Esophagus (tissue), 2 donors: ENCODE measurements around the gene ARHGAP31. TPM values are rescaled to one million over a fixed set of nuclear protein-coding genes. Genes with fewer than 3 reads are reported as not detected.

Experiments used
- H3K27ac ChIP-seq, 2 donors: one replicate each; pipeline ENCODE4 v1.5.1; 2013; ENCODE audit warnings: low read depth in 2 of 2, mild to moderate bottlenecking in 2 of 2, inconsistent platforms in 1 of 2, low read length in 1 of 2, moderate library complexity in 1 of 2
- H3K27me3 ChIP-seq, 2 donors: one replicate each; pipeline ENCODE4 v1.6.1; 2013; ENCODE audit warnings: low read length in 2 of 2, control low read depth in 1 of 2, mild to moderate bottlenecking in 1 of 2; ENCODE audit not compliant: insufficient read depth in 2 of 2, control insufficient read depth in 1 of 2
- H3K36me3 ChIP-seq, 2 donors: one replicate each; pipeline ENCODE4 v1.6.1; 2013; ENCODE audit warnings: low read length in 1 of 2; ENCODE audit not compliant: control insufficient read depth in 2 of 2, insufficient read depth in 2 of 2
- H3K4me1 ChIP-seq, 2 donors: one replicate each; pipeline ENCODE4 v1.6.1; 2013; ENCODE audit warnings: low read length in 1 of 2; ENCODE audit not compliant: control insufficient read depth in 2 of 2, insufficient read depth in 2 of 2
- H3K4me3 ChIP-seq, 2 donors: one replicate each; pipeline ENCODE4 v1.5.1; 2013; ENCODE audit warnings: low read length in 2 of 2, mild to moderate bottlenecking in 2 of 2, low read depth in 1 of 2, moderate library complexity in 1 of 2
- H3K9me3 ChIP-seq, 2 donors: one replicate each; pipeline ENCODE4 v1.6.1; 2013; ENCODE audit warnings: mild to moderate bottlenecking in 2 of 2, low read depth in 1 of 2, low read length in 1 of 2, moderate library complexity in 1 of 2; ENCODE audit not compliant: control insufficient read depth in 2 of 2, insufficient read depth in 1 of 2
- WGBS, 2 donors: extraction: QIAGEN DNeasy Blood & Tissue Kit; methylation state at CpG; one replicate each; pipeline ENCODE4 v1.1.7; 2013; 5-methylcytosine and 5-hydroxymethylcytosine counted together
- polyA plus RNA-seq, 2 donors: library from polyadenylated mRNA; stranded (reverse); fragments of 200-250 nt; gene quantifications; one replicate each; pipeline ENCODE4 v1.2.3, GENCODE V29; 2013
- donor health status: healthy with polysubstance abuse.
- donor health status: Bipolar disorder and iron deficiency.

ARHGAP31 gene
- polyA plus RNA-seq, 2 donors: 1.6 TPM

- H3K27ac ChIP-seq: peak overlapping the region in 1 of 2 donors; percentile 74
- no peaks in the 10 kb centered on the region for H3K9me3 ChIP-seq
- peaks cover 0 to 3% of the 10 kb centered on the region in 2 donors for H3K4me1 ChIP-seq
- no peaks in the 10 kb centered on the region for H3K27me3 ChIP-seq
- 84 to 85% methylated on average over 2 of the region's 2 CpGs for WGBS, 2 donors
- peak overlapping the region in 1 of 2 donors; percentile 82 for H3K4me3 ChIP-seq
- peaks cover 2 to 6% of the 10 kb centered on the region in 2 donors for H3K36me3 ChIP-seq
Measured at GRCh38 chr3:119468041-119468440, 173.9 kb downstream of the ARHGAP31 start.

GRCh38 chr3:119469418-119470189 is 175.4 kb downstream of the ARHGAP31 start:
- peaks cover 2 to 6% of the 10 kb centered on the region in 2 donors for H3K36me3 ChIP-seq
- H3K9me3 ChIP-seq: no peaks in the 10 kb centered on the region
- H3K4me1 ChIP-seq: peaks cover 0 to 3% of the 10 kb centered on the region in 2 donors
- H3K27ac ChIP-seq: peak overlapping the region; percentile 62 to 74
- H3K4me3 ChIP-seq: peak overlapping the region; percentile 82 to 93
- no peaks in the 10 kb centered on the region for H3K27me3 ChIP-seq
- 13 to 15% methylated on average over 16 of the region's 16 CpGs for WGBS, 2 donors

Other genes with a start within 250 kb of the ARHGAP31 start
- not detected for gene TEX55, start 148.2 kb upstream of the ARHGAP31 start, polyA plus RNA-seq
- gene UPK1B, start 120.8 kb upstream of the ARHGAP31 start, polyA plus RNA-seq: 1 to 10 TPM; 1.5 to 4.7 TPM
- gene B4GALT4, start 53.5 kb upstream of the ARHGAP31 start, polyA plus RNA-seq: 10 to 100 TPM; 16.5 to 18.4 TPM
- gene TMEM39A, start 169.2 kb downstream of the ARHGAP31 start, polyA plus RNA-seq: 1 to 10 TPM; 4.4 to 6.2 TPM
- 1 to 10 TPM; 5.2 to 7.8 TPM for gene POGLUT1, start 174.6 kb downstream of the ARHGAP31 start, polyA plus RNA-seq
- 10 to 100 TPM; 46.3 to 54.8 TPM for gene TIMMDC1, start 204.2 kb downstream of the ARHGAP31 start, polyA plus RNA-seq